ENCODE results near the gene TAS2R60. TPM values are rescaled to one million over a fixed set of nuclear protein-coding genes. Genes with fewer than 3 reads are reported as not detected.

TAS2R60 gene
- total and polyA plus RNA-seq, 2 of the 4 experiments (the other 2 are of a cell fraction), result not detected

- no peak overlapping the region for H2BK20ac ChIP-seq (ENCODE audit: low read depth, low read length)
- H3K4me2 ChIP-seq (ENCODE audit: low read depth, low read length), result no peak overlapping the region
- no TSS peak for BruUV-seq (replicated peaks)
- no peak overlapping the region for H2AK5ac ChIP-seq (ENCODE audit: low read depth, low read length)
- H2AFZ ChIP-seq (replicated peaks; ENCODE audit: low read length, poor library complexity), result no peak overlapping the region
- no peak overlapping the region for H3K4me3 ChIP-seq (ENCODE audit: insufficient read depth, low read depth, low read length)
- no peak overlapping the region for H3K4ac ChIP-seq (ENCODE audit: low read depth, low read length)
- H4K91ac ChIP-seq (ENCODE audit: insufficient read depth, low read depth, low read length), result no peak overlapping the region
- no peaks in the 10 kb centered on the region for H3K9me1 ChIP-seq (ENCODE audit: insufficient read depth, low read length)
- H3K9me3 ChIP-seq (ENCODE audit: control insufficient read depth, insufficient read depth, low read length), result no peaks in the 10 kb centered on the region
- dilution Hi-C loops (cut with HindIII; ENCODE audit: low sequenced_read_pairs, unreplicated experiment) (no loop called here), intact Hi-C loops (cut with micrococcal nuclease) (loop anchor here (5.0 kb wide), 1 partner anchor 52 kb away; no protein-coding TSS in a partner anchor), in situ Hi-C loops (cut with MboI; ENCODE audit: low sequenced_read_pairs) (no loop called here)
- no CpG with 5 or more reads among the region's 3 CpGs for WGBS, 2 experiments (ENCODE audit: extremely low coverage in 2 of 2, insufficient read length in 1 of 2)
- peaks cover 4% of the 10 kb centered on the region for H3K4me1 ChIP-seq (ENCODE audit: control insufficient read depth, insufficient read depth, low read length)
- no peaks in the 10 kb centered on the region for H3K79me1 ChIP-seq (ENCODE audit: low read depth in 1 of 2, low read length in 2 of 2)
- ATAC-seq (ENCODE audit: low read depth) (peak; percentile 56), DNase-seq (peak; percentile 21)
- H4K8ac ChIP-seq (ENCODE audit: low read depth in 2 of 2, low read length in 2 of 2), result no peak overlapping the region
- ChIA-PET CTCF (no interaction called here), POLR2A (ENCODE audit: unreplicated experiment) (no interaction called here)
- H3K27me3 ChIP-seq (ENCODE audit: control insufficient read depth, insufficient read depth, low read length), result no peaks in the 10 kb centered on the region
- no peak overlapping the region for H3K23ac ChIP-seq (ENCODE audit: low read depth, low read length)
- no peak overlapping the region for H2BK120ac ChIP-seq (ENCODE audit: low read depth, low read length)
- H2AK9ac ChIP-seq (replicated peaks; ENCODE audit: low read depth, low read length, poor library complexity), result no peak overlapping the region
- no peak overlapping the region for H3K56ac ChIP-seq (ENCODE audit: extremely low read depth, insufficient read depth, low read length)
- no peak overlapping the region for H3K18ac ChIP-seq (ENCODE audit: low read depth, low read length)
- no peaks in the 10 kb centered on the region for H4K20me1 ChIP-seq (ENCODE audit: insufficient read depth, low read length)
- H3K36me3 ChIP-seq (ENCODE audit: control insufficient read depth, insufficient read depth, low read length), result no peaks in the 10 kb centered on the region
- no peak overlapping the region for H3K27ac ChIP-seq (ENCODE audit: insufficient read depth, low read length)
- H2BK15ac ChIP-seq (ENCODE audit: low read depth, low read length), result no peak overlapping the region
- no peak overlapping the region for H3K9ac ChIP-seq (ENCODE audit: low read depth, low read length)
- TF ChIP-seq CEBPB (IDR thresholded peaks at IDR 0.05; ENCODE audit: low read depth, low read length), result no peak
- TF ChIP-seq SMC3 (IDR thresholded peaks at IDR 0.05; ENCODE audit: low read depth, low read length), result no peak
- TF ChIP-seq USF2 (IDR thresholded peaks at IDR 0.05; ENCODE audit: low read depth, low read length), result no peak
- TF ChIP-seq ELK1 (IDR thresholded peaks at IDR 0.05; ENCODE audit: borderline replicate concordance, low read depth, low read length), result no peak
- no peak for TF ChIP-seq CHD1 (IDR thresholded peaks at IDR 0.05; ENCODE audit: low read depth, low read length)
- no peak for TF ChIP-seq MAFK (IDR thresholded peaks at IDR 0.05; ENCODE audit: low read depth, low read length)
- no peak for TF ChIP-seq CTCF (conservative IDR thresholded peaks at IDR 0.05; ENCODE audit: low read depth, low read length)
- TF ChIP-seq RCOR1 (IDR thresholded peaks at IDR 0.05; ENCODE audit: insufficient replicate concordance, low read length), result no peak
- TF ChIP-seq NFE2L2 (IDR thresholded peaks at IDR 0.05; ENCODE audit: low read depth, low read length), result no peak
- no peak for TF ChIP-seq MXI1 (IDR thresholded peaks at IDR 0.05; ENCODE audit: borderline replicate concordance, low read depth, low read length)
- no peak for TF ChIP-seq RAD21 (IDR thresholded peaks at IDR 0.05; ENCODE audit: low read length)
- no peak for TF ChIP-seq FOS (IDR thresholded peaks at IDR 0.05; ENCODE audit: low read depth, low read length)
- TF ChIP-seq MAZ (IDR thresholded peaks at IDR 0.05; ENCODE audit: borderline replicate concordance, low read depth, low read length), result no peak
- no peak overlapping the region for H2BK5ac ChIP-seq (ENCODE audit: low read depth, low read length, poor library complexity, severe bottlenecking)
- H4K5ac ChIP-seq (ENCODE audit: low read depth, low read length), result no peak overlapping the region
- H3K14ac ChIP-seq (replicated peaks; ENCODE audit: low read depth, low read length), result no peak overlapping the region
These were observed 40.9 kb downstream of the TAS2R60 start for GRCh38 chr7:143484119-143484518.

All from IMR-90 (cell line).